Stimulated activated CD4-positive, alpha-beta T cell treated with anti-CD3 and anti-CD28 coated beads, Interleukin-2, amount 100 ng/mL, for 48 hours (primary cell): Measurements from ENCODE around the gene OR52M1.

Source experiments
- DNase-seq, 2 donors: peaks; one replicate each; pipeline ENCODE4 v3.0.0-alpha.2; 2020

Gene OR52M1

DNA sequence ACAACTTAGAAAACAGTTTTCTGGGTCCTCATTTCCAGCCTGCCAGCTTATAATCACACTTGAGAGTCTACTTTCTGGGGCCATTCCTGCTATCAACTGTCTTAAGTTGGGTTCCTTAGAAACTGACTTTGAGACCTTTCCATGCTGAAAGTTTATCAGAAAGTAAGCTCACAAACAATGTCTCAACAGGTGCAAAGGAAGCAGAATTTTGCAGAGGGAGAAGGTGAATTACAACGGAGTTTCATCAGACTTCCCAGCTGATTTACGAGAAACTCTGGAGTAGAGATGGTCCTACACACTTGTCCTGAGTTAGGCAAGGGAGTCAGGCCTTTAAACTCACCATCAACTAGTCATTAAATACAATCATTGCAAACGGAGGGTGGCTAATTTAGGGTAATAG is 31.9 kb downstream of the OR52M1 start:
- no peak for DNase-seq

DNA sequence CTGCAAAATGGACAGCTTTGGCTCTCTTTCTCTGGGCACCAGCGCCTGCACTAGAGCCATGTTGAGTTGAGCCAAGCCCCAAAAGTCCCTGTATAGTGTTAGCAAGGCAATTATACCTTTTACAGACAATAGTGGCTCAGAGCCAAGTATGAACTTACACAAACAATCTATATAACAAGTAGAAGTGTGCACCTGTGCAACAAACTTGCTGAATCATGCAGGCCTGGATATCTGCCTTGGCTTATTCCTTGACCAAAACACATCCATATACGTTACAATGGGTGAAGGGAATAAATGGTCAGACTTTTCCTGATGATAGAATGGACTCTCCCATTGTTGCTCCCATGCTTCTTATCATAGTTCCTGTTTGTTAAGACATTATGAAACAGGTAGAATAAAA is 32.8 kb downstream of the OR52M1 start:
- DNase-seq: no peak

DNA sequence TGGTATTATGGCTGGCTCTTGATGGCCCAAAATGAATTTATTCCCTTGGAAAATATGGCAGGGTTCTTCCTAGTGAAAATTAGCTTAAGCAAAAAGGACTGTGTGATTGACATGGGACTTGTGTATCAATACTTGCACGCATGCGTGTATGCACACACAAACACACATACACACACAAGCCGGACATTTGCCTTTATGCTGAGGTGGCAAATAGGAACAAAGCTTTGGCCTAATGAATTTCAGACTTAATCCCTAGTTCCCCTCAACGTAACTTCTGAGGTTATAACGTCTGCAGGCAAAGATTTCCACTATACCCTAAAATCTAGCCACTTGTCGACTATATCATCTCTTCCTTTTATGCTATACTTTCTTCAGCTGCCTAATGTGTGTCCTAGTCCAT is 33.6 kb downstream of the OR52M1 start:
- no peak for DNase-seq

DNA sequence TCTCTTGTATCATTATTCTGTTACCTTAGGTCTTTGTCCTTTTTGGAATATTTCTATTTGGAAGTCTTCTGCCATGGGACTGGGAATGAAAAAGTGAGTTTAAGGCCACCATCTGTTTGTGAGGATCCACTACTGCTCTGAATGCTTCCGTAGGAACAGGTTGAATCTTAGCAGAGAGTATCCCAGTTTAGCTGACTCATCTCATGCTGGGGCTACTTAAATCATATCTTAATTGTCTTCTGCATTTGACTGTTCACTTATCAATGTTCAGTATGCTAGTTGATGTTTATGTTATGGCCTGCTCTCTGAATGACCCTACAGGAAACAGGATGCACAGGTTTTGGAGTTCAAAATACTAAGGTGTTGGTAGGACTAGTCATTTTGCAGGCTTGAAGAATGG is 35.1 kb downstream of the OR52M1 start:
- no peak for DNase-seq

DNA sequence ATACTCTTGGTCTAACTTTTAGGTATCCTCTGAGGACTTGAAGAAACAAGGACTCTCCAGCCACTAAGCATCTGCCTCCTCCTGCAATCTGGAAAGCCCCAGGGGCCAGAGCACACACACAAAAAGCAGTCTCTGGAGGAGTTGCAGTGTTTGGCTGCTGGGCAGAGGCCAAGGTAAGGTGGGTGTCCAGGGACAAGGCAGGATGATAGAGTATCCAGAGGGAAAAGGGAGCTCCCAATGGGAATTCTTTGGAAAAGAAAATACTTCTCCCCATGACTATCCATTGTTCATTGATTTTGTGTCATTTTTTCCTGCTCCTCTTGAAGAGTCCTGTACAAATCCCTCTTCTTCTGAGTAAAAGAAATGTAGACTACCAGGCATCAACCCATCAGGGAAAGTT is 36.5 kb downstream of the OR52M1 start, which contains the start of gene OR52I2:
Gene OR52I2, plus strand, starts transcription at position 301 of the 400 bp plus-strand sequence.
- DNase-seq: no peak

DNA sequence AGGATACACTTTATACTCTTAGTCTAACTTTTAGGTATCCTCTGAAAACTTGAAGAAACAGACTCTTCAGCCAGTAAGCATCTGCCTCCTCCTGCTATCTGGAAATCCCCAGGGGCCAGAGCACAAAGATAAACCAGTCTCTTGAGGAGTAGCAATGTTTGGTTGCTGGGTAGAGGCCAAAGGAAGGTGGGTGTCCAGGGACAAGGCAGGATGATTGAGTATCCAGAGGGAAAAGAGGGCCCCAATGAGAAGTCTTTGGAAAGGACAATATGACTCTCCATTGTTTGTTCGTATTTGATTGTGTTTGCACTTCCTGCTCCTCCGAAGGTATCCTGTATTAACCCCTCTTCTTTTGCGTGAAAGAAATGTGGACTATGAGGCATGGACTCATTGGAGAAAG is 44.0 kb downstream of the OR52M1 start:
- no peak for DNase-seq

DNA sequence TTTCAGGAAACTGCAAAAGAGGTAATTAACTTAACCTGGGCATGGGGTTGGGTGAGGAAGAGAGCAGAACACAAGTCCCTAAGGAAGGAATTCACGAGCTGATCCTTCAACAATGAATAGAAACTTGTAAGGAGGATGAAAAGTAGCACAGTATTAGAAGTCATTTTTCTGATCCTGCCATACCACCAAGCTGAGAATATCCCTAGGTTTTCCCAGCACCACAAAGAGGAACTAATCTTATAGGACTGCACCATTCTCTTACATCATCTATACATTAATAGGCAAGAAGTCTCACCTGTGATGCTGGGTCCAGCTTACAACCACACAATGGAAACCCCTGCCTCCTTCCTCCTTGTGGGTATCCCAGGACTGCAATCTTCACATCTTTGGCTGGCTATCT is 48.7 kb downstream of the OR52M1 start, which contains the start of gene OR52I1:
Gene OR52I1, plus strand, starts transcription at position 301 of the 400 bp plus-strand sequence. Its CDS starts 0 bp downstream, at position 301.
- no peak for DNase-seq
